GM18909 (cell line): ENCODE data around the gene CHST11.
"Not testable (repeated sequence)": the region's sequence is repeated elsewhere in the genome, so short reads cannot be mapped to it uniquely, and the experiment has no call there.

ENCODE experiments used
- ATAC-seq: cut with Tn5 transposase; IDR thresholded peaks from one replicate; pipeline ENCODE4 v1.9.1; 2021; ENCODE audit warnings: mild to moderate bottlenecking; ENCODE audit not compliant: unreplicated experiment, poor library complexity

The CHST11 gene

DNA sequence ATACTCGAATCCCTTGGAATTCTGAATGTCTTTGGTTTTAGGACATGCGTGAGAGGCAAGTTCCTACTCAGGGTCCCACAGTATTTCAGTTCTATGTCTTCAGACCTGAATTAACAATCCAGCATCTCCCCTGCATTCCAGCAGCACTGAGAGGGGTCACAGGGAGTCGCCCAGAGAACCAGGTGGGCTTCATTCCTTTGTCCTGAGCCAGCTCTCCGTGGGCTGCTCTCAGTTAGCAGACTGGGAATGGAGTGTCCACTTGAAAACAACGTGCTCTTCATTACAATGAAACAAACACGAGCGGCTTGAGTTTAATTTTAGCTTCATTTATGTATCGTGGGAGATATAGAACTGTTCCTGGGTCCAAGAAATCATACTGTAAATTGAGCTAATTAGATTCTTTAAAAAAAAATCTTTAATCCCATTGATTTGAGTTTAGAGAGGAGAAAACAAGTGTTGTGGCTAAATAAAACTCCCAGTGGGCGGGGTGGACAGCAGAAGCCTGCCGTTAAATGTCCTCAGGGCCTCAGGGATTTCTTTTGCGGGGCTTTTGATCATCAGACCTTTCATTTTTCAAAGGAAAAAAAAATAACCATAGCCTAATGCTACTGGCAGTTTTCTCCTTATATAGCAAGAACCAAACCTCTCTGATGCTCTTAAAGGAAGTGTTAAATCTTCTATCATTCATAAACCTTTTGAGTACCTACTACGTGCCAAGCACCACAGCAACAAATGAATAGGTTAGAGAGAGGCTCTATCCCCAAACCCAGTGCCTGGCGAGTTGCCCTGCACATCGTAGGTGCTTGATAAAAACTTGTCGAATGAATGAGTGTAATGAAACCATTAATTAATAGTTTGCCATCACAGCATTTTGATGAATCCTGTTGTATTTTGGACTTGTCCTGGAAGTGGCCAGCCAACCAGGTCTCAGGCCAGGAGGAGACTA is 140.4 kb downstream of the CHST11 start:
- ATAC-seq = no peak

DNA sequence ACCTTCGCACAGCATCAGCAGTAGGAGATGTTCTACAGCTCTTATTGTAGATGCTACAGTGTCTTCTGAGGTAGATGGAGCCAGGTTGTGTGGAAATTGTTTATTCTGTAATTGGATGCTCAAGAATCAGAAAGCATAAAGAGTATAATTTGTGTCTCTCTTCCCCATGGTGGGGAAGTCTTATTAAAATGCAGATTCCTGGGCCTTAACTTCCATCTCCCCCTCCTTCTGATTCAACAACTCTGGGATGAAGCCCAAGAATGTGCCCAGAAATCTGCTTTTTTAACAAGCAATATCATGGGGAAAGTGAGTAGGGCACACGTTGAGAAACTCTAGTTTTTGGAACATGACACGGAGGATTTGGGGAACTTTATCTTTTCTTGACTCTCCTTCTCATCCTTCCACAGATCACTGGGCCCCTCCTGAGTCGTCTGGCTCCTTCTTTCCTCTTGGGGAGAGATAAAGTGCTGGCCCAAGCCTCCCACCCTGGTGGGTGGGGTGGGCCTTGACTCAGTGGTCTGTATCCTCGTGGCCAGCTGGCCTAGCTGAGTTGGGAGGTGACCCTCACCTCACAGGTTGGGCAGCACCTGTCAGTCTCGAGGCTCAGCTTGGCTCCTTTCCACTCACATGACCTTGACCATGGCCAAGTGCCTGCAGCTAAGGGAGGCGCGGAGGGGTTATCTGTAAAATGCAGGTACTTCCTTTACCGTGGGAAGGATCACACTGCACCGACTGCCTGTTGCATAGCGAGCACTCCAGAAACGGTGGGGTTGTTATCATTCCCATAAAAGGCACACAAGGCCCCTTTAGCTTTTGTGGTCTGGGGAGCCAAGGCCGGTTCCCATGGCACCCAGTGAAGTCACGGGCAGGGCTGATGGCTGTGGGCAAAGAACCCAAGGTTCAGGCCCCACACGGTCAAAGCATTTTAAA is 141.9 kb downstream of the CHST11 start:
- ATAC-seq = no peak

DNA sequence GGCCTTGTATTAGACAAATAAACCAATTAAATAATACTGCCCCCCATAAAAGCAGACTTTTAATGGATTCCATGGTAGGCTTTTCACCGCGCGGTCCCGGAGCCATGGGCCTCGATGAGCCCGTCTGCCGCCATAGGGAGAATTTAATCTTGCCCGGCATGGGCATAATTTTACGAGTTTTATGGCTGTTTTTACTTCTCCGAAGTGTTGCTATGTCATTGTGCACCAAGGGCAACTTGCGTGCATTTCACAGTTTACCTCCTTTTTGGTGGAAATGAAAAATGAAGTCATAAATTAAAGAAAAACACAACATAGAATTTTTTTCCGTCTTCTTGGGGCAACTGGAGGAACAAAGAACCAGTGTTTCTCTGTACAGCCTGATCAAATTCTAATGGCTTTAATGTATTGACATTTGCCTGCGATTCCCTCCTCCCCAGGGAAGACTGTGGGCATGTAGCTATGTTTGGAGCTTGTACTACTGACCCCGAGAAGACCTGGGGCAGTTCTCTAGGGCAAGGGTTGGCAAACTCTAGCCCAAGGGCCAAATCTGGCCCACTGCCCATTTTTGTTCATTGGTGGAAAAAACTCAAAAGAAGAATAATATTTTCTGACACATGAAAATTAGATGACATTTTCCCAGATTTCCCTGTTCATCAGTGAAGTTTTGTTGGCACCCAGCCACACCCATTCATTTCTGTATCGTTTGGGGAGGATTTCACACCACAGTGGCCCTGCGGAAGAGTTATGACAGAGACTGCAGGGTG is 142.7 kb downstream of the CHST11 start:
- no peak for ATAC-seq

DNA sequence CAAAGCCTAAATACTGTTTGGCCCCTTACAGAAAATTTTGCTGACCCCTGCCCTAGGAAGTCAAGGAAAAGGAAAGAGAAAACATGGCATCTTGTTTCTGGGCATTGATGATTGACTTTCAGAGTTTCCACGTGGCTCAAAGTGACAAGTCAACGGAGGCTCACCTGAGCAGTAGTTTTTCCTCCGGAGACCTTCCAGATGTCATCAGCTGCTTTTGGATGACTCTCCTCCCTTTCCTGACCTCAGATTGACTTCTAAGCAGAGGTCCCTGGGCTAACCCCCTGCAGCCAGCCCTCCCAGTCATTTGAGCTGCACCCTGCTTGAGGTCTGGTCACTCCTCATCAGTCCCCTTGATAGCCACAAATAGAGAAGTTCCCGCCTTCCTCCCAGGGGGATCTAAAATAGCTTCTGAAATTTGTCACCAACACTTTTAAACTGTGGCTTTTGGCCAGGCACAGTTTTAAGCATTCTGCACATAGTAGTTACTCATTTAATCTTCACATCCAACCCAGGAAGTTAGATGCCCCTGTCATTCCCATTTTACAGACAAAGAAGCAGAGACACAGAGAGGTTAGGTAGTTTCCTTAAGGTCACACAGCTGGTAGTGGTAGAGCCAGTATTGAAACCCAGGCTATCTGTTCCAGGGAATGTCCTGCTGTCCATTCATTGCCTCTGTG is 143.4 kb downstream of the CHST11 start:
- peak; percentile 41 for ATAC-seq

DNA sequence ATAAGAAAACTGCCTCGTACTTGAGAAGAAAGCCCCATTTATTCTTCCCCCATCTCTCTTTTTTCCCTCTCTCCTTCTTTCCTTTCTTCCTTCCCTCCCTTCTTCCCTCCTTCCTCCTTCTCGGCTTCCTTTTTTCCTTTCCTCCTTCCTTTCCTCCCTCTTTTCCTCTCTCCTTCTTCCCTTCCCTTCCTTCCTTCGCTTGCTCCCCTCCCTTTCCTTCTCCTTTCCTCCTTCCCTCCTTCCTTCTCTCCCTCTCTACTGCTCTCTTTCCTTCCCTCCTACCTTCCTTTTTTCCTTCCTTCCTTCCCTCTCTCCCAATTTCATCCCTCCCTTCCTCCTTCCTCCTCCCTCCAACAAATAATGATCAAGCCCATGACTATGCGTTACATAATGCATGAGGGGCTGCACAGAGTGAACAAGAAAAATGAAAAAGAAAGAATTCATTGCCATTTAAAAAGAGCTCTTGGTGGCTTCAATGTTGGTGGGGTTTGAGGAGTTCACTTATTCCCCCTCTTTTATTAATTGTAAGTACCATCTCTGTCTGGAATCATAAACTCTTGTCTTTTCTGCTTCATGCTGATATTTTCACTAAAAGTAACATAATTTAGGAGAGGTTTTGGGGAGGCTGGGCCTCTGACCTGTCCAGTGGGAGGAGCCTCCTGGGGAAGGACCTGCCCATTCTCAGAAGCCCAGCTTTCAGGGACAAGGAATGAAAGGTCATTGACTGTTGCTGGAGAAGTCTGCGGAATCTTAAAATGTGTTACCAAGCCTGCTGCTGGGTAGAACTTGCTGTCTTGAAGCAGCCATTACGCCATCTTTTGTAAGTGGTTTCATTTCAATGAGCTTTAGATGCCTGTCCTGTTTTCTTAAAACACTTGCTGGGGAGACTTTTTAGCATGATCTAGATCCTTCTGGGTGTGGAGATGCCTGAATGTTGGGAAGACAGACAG is 144.3 kb downstream of the CHST11 start:
- no peak for ATAC-seq

DNA sequence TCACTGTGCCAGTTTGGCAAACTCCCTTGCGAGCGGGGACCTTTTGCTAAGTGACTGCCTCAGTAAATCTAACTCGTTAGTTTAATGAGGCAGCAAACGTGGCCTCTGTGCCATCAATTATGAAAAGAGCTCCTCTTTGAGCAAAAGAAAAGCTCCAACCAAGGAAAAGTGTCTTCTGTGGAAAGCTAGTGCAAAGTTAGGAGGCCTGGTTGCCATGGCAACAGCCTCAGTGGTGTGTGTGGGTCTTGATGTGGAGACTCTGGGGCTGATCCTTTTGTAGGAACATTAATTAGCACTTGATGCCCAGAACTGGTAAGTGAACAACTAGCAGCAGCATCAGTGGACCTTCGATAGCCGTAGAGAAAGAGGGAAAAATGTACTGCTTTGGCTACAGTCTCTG is 145.7 kb downstream of the CHST11 start:
- ATAC-seq = no peak

DNA sequence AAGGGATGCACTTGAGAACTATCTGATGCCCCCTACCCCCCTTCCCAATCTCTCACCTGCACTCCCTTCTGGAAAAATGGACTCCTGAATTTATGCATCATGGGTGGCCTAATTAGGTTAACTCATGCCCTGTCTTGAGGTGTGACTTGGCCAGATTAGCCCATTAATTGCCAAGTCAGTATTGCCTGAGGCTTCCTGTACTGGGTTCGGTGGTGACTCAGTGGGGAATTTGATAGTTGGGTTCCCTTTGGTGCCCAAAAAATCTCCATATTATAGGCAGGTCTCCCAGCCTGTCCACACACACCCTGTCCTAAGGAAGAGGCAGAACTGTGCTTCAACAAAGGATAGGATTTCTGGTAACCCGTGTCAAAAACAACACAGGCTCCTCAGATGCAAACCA is 146.1 kb downstream of the CHST11 start:
- no peak for ATAC-seq

DNA sequence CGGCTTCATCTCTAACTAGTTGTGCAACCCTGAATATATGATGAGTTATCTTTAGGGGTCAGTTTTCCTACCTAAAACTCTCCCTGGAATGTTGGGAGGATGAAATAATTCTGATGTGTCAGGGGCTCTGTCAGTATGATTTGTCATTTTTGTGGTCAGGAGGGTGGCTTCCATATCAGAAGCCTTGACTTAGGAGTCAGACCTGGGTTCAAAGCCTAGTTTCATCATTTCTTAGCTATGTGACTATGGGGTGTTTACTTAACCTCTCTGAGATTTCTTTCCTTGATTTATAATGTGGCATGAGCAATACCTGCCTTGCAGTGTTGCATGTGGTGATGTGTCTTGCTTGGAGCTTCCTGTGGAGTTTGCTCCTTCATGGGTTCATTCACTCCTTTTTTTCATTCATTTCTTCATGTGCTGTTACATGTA is 146.8 kb downstream of the CHST11 start:
- no peak for ATAC-seq

DNA sequence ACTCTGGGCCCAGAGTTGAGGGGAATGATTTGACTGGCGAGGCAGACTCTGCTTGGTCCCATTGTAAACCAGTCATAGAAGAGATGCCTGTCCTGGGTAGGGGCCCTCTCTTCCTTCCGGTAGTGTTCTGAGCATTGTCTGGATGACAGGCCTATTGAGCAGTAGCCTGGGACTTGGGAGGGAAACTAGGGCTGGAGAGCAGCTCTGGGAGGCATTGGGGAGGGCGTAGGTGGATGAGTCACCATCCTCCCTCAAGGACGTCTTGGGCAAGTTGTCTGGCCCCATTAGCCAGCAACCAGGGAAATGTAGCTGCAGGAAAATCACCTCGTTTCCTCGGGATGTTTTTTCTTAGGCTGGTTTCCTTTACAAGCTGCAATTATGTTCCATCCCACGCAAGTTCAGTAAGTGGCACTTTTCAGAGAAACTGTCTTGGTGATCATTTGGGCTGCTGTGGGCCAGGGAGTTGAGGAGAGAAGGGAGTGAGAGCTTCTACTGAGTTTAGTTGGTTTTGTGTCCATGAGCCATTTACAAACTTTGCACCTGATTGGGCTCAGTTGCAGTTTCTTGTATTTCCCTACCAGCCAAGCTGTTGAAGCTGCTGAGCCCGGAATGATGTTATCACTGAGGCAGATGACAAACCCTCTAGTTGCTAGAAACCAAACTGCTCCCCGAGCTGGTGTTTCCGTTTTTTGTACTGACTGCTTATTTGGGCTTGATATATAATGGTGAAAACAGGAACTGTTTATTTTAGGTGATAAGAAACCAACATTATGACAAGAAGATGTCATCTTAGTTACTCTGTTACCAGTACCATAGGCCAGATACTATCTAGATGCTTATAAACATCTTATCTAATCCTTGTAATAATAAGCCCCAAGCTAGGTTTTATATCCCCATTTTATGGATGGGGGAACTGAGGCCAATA is 147.6 kb downstream of the CHST11 start:
- ATAC-seq = peak; percentile 75

DNA sequence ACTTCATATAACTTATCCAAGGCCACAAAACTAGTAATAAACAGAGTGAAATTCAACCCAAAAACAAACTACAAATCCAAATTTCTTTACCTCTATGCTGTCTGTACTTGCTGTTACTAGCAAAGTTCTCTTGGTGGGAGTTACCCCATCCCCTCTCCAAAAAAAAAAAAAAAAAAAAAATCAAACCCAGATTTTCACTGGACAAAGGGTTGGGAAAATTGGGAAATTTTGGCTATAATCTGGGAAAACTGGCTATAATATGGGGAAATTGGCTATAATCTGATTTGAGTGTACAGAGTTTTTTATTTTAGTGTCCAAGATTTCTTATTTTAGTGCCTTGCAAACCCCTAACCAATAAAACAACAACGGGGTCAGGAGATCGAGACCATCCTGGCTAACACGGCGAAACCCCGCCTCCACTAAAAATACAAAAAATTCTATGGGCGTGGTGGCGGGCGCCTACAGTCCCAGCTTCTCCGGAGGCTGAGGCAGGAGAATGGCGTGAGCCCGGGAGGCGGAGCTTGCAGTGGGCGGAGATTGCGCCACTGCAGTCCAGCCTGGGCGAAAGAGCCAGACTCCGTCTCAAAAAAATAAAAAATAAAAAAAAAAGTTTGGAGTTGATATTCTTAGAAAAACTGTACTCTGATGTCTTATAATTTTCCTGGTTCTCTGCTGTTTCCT is 148.4 kb downstream of the CHST11 start:
- ATAC-seq = no peak

DNA sequence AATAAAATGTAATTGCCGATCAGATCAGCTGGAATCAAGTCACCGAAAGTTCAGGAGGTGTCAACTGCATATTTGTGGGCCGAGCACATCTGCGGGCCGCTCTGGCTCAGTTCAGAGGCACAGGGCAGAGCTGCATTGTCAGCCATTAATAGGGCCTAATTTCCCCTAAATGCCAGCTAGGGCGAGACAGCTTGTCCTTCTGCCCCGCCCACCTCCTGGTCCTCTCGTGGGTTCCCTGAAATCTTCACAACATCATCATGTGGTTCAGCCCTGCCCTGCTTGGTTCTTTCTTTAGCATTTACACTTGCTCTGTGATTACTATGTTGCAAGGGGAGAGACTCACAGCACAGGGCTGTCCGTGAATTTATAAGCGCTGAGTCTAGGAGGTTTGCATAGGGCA is 148.9 kb downstream of the CHST11 start:
- ATAC-seq = no peak

DNA sequence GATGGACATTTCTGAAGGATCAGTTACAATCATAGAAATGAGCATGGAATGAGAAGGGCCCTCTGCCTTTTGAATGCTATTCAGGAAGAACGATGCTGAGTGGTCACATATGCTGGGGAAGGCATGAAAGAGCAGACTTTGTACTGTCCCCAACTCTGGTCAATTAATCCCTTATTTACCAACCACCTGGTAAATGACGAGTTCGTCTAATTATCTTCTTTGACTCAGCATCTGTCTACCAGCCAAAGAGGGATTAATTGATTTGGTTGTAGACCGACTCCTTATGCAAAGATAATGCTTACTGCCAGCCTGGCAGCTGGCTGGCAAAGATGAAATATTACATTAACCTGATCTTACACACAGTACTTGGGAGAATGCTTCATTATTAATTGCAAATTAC is 152.2 kb downstream of the CHST11 start:
- ATAC-seq = no peak

DNA sequence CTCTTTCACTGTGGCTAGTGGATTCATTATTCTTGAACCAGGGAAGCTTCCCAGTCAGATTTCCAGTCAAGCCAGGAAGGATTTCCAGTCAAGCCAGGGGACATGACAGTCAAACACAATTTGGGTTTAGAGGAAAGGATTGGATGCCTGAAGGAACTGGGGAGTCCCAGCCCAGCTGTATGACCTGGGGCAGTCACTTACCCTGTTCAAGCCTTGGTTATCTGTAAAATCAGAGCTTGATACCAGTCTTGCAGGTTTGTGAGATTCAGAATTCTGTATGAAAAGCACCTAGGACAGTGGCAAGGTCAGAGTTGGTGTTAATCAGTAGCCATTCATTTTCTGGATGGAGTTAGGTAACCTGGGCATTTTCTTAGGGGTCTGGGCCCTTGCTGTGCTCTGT is 152.7 kb downstream of the CHST11 start:
- no peak for ATAC-seq

DNA sequence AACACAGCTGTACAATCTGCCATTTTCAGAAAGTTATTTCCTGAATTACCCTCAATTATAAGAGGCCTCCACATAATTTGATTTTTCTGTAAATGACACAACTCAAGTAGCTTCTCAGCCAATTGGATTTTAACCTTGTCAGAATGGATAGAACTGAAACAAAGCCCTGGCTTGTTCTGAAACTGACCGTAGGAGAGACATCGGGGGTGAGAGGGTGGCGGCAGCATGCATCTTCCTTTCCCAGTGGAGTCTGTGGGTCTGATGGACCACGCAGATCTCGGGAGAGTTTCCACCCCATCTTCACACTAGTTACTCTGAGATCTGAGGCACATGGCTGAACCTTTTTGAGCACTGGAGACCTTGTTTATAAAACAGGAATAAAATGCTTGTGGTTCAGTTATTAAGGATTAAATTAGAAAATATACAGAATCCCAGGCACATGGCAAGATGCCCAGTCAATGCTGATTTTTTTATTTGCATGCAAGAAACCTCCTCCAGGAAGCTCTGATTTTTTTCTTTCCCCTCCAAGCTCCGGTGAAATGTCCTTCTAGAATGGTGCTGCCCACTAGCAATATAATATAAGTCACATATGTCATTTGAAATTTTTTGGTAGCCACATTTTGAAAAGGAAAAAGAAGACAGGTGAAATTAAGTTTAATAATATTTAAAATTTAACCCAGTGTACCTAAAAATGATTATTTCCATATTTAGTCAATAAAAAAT is 153.9 kb downstream of the CHST11 start:
- ATAC-seq = no peak

DNA sequence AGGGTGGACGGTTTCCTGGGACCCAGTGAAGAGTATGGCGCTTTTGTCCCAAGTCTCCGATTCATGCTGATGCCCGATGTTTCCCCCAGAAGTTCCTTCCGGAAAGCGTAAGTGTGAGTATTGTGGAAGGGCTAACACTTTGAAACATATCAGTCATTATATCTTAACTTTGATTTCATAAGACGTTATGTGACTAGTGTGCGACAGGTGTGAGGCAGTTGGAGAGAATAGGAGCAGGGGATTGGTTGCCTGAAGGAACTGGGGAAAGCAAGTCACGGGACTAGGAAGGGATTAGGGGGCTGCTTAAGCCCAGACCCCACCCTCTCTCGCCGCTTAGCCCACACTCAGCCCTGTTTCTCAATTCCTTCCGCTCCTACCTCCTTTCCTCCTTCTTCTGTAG is 154.9 kb downstream of the CHST11 start:
- no peak for ATAC-seq

DNA sequence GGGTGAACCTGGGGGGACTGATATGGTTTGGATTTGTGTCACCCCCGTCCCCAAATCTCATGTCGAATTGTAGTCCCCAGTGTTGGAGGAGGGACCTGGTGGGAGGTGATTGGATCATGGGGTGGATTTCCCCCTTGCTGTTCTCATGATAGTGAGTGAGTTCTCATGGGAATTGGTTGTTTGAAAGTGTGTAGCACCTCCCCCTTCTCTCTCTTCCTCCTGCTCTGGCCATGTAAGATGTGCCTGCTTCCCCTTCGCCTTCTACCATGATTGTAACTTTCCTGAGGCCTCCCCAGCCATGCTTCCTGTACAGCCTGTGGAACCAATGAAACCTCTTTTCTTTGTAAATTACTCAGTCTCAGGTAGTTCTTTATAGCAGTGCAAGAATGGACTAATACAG is 156.6 kb downstream of the CHST11 start:
- ATAC-seq = not testable (repeated sequence)
